ENCODE measurements around the gene CYP2U1. TPM values are rescaled to one million over a fixed set of nuclear protein-coding genes. Genes with fewer than 3 reads are reported as not detected.
A peak's percentile ranks its signal among the peaks of the same experiment; 100 is the strongest.

The CYP2U1 gene
- total RNA-seq, 1 experiment from 2014 or later, result 13.1 TPM

GRCh38 chr4:107978716-107979451 lies 47.5 kb downstream of the CYP2U1 start:
- DNase-seq (ENCODE audit: low spot score), result no peak

DNA sequence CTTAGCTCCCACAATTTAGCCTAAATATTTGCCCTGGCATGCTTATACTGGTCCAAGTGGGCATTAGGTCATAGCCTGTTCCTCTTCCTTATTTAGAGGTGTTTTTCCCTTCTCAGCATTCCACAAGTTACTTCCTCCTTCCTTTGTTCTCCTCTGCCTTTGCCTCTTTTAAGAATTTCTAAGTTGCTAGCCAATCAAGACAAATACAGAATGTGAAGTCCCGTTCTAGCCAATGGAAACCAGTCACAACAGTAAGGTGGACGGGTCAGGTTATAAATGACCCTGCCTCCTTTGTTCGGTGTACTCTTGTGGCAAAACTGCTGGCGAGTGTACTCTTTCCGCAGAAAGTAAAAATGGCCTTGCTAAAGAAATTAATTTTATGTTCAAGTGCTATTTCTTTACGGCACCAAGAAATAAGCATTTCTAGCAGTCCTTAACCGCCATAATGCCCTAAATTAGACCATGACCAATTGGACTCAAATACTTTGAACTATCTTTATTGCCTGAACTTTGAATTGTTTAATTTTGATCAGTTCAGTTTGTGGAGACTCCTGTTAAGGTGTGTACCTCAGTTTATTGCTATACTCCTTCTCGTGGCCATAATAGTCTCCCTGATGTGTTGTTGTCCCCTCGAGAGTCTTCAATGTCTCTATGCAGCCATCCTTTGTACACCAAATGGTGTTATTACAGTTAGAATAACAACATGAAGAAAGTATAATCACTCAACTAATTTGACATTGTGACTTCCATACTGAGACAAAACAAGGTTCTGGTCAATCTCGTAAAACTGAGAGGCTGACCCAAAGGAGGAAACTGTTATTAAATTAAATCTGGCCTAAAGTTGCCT lies 56.8 kb downstream of the CYP2U1 start:
- DNase-seq (ENCODE audit: low spot score), result no peak

DNA sequence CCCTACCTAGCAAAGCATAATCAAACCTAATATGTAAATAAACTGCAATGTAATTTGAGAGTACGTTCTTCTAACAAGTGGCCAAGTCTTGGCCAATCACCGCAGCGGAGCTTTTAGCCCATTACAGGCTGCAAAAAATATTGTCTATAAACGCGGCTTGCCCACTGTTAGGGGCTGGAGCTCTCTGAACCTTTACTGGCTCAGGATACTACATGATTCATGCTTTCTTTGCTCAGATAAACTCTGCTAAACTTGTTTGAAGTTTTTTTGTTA lies 57.4 kb downstream of the CYP2U1 start:
- no peak for DNase-seq (ENCODE audit: low spot score)

GRCh38 chr4:107989162-107989536 lies 57.8 kb downstream of the CYP2U1 start:
- no peak for DNase-seq (ENCODE audit: low spot score)

DNA sequence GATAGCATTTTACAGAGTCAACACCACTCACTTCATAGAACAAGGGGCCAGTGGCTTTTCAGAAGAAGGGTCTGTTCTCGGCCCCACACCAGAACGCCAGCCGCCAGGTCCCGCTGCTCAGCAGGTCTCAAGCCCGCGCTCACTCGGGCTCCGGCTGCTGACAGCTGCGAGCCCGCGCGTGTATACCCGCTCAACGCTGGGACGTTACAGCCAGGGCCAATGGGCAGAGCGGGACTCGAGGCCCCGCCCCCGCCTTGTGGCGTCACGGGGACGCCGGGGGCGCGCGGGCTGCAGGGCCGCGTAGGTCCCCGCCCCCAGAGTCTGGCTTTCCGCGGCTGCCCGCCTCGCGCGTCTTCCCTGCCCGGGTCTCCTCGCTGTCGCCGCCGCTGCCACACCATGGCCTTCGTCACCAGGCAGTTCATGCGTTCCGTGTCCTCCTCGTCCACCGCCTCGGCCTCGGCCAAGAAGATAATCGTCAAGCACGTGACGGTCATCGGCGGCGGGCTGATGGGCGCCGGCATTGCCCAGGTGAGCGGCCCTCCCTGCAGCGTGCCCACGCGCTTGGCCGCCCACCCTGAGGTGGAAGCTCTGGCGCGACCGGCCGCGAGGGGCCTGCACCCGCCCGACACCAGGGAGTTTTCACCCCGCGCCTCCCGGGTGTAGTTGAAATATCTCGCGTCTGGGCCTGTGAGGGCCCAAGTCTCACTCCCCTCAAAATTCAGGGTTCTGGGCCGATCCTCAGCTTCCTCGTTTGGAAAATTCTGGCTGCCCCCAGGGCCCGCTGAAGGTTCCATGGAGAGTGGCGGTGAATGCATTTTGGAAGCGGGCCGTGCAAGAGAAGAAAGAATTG lies 58.4 kb downstream of the CYP2U1 start, which contains the start of gene HADH:
Gene HADH (plus strand): TSS at position 353 of the 850 bp plus-strand sequence. CDS start 44 bp downstream, at position 397.
- peak; percentile 72 for DNase-seq (ENCODE audit: low spot score)

DNA sequence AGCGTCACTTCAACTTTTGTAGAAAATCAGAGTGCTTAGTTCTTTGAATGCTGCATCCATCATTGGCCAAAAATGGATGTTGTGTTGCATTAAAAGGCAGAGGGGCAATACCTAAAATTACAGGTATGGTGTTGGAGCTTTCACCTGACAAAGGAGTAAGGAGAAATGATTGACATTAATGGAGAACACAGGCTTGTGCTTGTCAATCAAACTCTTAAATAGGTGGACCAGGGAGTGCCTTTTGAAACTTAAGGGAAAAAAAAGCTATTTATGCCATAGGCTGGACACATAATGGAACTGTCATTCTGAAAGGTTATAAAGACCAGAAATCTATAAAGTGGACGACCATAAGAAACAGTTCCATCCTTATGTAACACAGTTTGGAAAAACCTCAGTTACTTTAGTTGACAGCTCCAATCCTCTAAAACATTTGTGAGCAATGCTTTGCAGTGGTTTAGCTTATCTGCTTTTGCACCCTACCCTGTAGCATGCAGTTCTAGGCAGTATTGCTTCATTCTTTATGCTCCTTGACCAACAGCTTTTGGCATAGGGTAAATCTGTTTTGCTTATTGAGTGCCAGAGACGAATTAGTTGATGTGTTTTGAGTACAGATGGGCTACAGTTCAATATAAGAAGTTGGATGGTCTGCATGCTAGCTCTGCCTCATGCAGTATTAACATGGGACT lies 60.7 kb downstream of the CYP2U1 start:
- DNase-seq (ENCODE audit: low spot score), result no peak

DNA sequence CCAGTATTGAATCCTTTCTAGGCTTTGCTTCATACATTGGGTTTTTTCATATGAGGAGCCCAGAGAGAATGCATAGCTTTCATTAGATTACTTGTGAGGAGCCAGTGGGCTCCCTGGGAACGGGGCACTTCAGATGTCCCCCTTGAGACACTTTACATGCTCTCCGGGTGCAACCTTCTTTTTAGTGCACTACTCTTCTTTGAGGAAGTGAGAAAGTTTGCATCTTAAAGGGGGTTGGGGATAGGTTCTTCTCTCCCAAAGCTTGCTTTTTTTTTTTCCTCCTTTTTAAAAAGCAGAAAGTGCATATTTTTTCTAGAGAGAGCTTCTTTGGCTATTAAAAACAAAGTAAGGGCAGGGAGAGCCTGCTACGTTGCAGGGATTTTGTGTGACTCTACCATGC lies 62.6 kb downstream of the CYP2U1 start:
- no peak for DNase-seq (ENCODE audit: low spot score)

DNA sequence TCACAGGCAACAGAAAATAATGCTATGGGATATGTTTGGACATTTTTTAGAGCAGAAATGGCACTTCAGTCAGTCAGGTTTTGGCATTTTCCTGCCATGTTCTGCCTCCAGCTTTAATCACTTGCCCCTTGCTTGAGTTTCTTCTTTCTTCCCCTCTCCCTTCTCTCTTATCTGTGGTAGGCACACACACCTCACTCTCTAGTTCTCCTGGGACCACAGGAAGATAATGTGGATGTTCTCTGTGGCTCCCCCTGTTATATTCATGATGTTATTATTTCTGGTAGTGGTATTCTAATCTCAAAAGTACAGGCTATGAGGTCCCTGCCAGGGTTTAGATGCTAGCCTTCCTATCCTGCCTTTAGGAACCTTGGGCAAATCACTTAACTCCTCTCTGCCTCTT lies 63.5 kb downstream of the CYP2U1 start:
- no peak for DNase-seq (ENCODE audit: low spot score)

DNA sequence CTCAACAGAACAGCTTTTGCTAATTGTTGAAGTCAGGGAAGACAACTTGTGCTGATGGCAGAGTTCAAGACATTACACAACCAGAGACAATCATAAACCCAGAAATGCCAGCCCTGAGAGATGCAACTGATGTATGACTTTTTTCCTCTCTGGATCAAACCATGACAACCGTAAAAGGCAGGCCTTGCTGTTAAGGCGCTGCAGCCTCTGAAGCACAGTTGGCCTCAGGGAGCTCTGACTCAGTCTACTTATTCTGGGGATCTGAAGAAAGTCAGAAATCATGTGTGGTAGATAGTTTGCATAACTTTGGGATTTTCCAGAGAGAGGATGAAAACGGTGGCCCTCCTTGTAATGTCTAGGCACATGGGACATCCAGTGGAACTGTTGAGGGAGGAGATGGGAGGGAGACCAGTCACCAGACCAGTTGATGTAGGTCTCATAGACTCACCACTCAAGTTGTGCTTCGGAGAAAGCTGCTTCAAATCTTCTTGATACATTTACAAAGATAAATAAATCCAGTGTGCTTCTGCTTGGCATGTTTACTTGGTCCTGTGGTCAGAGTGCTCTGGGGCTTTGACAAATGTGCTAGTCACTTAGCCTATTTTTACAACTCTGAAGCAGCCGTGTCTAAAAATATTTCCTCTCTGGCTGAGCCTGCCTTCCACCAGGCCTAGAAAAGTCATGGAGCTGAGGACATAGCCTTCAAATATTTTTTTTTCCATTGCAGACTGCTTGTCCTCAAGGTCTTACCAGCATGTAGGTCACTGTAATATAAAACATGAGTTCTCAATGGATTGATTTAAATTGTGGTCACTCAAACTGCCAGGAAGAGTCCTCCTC lies 65.8 kb downstream of the CYP2U1 start:
- DNase-seq (ENCODE audit: low spot score), result peak; percentile 45

DNA sequence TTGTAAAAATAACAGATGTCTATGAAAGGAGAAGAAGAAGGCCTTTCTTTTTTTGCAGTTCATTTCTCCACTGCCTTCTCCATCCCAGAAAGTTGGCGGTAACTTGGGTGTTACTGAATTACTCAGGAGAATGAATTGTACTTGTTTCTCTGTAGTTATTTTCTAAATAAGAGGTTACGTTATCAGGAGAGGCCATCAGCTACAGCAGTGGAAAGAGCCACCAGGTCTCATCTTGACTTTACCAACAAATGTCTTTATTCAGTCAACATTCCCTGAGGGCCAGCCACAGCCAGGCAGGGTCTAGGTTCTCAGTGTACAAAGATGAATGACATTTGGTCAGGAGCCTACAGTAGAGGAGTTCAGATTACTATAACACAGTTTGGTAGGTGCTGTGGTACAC lies 66.4 kb downstream of the CYP2U1 start:
- no peak for DNase-seq (ENCODE audit: low spot score)

DNA sequence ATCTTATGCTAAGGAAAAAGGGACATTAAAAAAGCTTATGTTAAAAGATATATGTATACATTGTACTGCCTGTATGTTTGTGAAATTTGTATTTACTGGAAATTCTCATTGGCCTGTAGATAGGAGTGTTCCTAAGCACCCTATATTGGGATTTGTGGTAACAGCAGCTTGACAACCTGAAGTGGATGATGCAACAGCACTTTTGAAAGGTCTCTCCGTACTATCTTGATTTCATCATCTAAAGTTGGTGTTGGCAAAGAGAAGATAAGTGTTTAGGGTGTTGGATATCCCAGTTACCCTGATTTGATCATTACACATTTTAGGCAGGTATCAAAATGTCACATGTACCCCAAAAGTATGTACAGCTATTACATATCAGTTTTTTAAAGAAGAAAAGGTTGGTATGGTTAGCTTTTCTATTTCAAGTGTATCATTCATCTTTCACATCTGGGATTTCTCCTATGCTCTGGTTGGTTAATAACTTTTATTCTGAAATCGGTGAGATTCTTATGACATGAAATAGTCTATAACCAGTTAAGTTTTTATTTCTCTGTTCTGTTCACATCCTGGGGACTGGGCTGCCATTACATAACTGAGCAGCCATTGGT lies 68.7 kb downstream of the CYP2U1 start:
- no peak for DNase-seq (ENCODE audit: low spot score)

DNA sequence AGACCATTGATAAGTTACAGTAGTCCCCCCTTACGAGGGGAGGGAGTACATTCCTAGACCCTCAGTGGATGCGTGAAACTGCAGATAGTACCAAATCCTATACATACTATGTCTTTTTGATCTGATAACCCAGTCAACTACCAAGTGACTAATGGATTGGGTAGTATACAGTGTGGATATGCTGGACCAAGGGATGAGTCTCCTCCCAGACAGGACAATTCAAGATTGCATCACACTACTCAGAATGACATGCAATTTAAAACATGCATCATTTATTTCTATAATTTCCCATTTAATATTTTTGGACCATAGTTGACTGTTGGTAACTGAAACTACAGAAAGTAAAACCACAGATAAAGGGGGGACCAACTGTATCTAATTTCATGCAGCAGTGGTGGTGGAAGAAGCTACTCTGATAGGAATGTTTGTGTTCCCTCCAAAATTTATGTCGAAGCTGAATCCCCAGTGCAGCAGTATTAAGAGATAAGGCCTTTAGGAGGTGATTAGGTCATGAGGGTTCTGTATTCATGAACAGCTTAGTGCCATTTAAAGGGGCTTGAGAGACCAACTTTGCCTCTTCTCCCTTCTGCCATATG lies 70.3 kb downstream of the CYP2U1 start:
- DNase-seq (ENCODE audit: low spot score), result no peak

Other genes starting within 250 kb of the CYP2U1 start
- 62.3 and 71.9 TPM in 2 replicates for gene PAPSS1, start 211.3 kb upstream of the CYP2U1 start, total RNA-seq (2014; rRNA removed; shearing (Covaris generic))
- 29.4 and 50.3 TPM in 2 replicates for gene SGMS2, start 106.6 kb upstream of the CYP2U1 start, total RNA-seq (2014; rRNA removed; shearing (Covaris generic))
- 7.7 and 10.8 TPM in 2 replicates for gene HADH, start 58.3 kb downstream of the CYP2U1 start, total RNA-seq (2014; rRNA removed; shearing (Covaris generic))
- gene LEF1, start 237.4 kb downstream of the CYP2U1 start, total RNA-seq (2014; rRNA removed; shearing (Covaris generic)), result 4.7 and 6.1 TPM in 2 replicates